Mucosa of stomach (tissue), 1 donor: Measurements from ENCODE around the gene TRMO.

Source experiments
- H3K27me3 ChIP-seq: one replicate; pipeline ENCODE4 v1.7.0; 2013; ENCODE audit warnings: mild to moderate bottlenecking, low read length; ENCODE audit not compliant: control insufficient read depth, insufficient read depth
- H3K36me3 ChIP-seq: one replicate; pipeline ENCODE4 v1.7.0; 2013; ENCODE audit warnings: low read length; ENCODE audit not compliant: control insufficient read depth, insufficient read depth
- H3K4me1 ChIP-seq: one replicate; pipeline ENCODE4 v1.7.0; 2013; ENCODE audit warnings: mild to moderate bottlenecking, low read length; ENCODE audit not compliant: control insufficient read depth, insufficient read depth
- H3K4me3 ChIP-seq: one replicate; pipeline ENCODE4 v1.7.0; 2013; ENCODE audit warnings: low read length
- H3K9ac ChIP-seq: one replicate; pipeline ENCODE4 v1.7.0; 2013; ENCODE audit warnings: mild to moderate bottlenecking, low read length, moderate library complexity
- H3K9me3 ChIP-seq: one replicate; pipeline ENCODE4 v1.7.0; 2013; ENCODE audit warnings: mild to moderate bottlenecking, low read length, moderate library complexity; ENCODE audit not compliant: control insufficient read depth
- donor health status: Pancreatic carcinoma.

Gene TRMO

DNA sequence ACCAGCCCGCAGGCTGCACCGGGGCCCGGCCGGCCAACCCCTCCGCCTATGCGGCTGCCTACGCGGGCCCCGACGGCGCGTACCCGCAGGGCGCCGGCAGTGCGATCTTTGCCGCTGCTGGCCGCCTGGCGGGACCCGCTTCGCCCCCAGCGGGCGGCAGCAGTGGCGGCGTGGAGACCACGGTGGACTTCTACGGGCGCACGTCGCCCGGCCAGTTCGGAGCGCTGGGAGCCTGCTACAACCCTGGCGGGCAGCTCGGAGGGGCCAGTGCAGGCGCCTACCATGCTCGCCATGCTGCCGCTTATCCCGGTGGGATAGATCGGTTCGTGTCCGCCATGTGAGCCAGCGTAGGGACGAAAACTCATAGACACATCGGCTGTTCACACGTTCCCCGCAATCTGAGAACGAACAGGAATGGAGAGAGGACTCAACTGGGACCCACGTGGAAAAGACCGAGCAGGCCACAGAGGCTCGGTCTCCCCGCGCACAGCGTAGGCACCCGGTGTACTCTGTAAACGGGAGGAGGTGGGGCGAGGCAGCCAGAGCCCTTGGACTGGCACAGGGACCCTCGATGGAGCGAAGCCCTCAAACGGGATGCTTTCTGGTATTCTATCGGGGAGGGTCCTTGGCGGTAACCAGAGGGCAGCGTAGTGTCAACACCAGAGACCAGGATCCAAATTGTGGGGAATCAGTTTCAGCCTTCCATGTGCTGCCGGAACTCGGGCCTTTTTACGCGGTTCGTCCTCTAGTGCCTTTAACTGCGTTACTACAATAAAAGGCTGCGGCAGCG is 67.4 kb downstream of the TRMO start:
- no peaks in the 10 kb centered on the region for H3K36me3 ChIP-seq
- H3K4me3 ChIP-seq: no peak overlapping the region
- H3K9me3 ChIP-seq: no peaks in the 10 kb centered on the region
- no peak overlapping the region for H3K9ac ChIP-seq
- H3K4me1 ChIP-seq: no peaks in the 10 kb centered on the region
- H3K27me3 ChIP-seq: peaks cover 94% of the 10 kb centered on the region
